ENCODE data around the gene MT1M.

- TF ChIP-seq POLR2AphosphoS5 (IDR thresholded peaks at IDR 0.05) (no peak), CTCF (IDR thresholded peaks at IDR 0.05) (no peak), POLR2A (IDR thresholded peaks at IDR 0.05; ENCODE audit: low read depth) (no peak), EP300 (IDR thresholded peaks at IDR 0.05) (no peak)
Observed at GRCh38 chr16:56628486-56629350, 3.7 kb upstream of the MT1M start.

Data from esophagus muscularis mucosa (tissue), 4 donors.